SK-N-SH treated with all-trans-retinoic acid at 6 μM for 48 hours (cell line): Measurements from ENCODE around the gene NRG4.

Experiments
- ATAC-seq: fragments of 200-7000 bp; cut with Tn5 transposase; 3 replicates; pipeline ENCODE4 v1.9.1; 2020; ENCODE audit warnings: mild to moderate bottlenecking, moderate library complexity
- ARNTL ChIP-seq: fragments of 450-650 bp; formaldehyde crosslinking; IDR thresholded peaks from 2 replicates; pipeline ENCODE4 v1.5.0; 2020; ENCODE audit warnings: low read depth, mild to moderate bottlenecking, moderate library complexity, borderline replicate concordance
- BACH2 ChIP-seq: fragments of 250-450 bp; sonication (Bioruptor Pico); IDR thresholded peaks from 2 replicates; pipeline ENCODE4 v1.9.0; 2021; ENCODE audit warnings: mild to moderate bottlenecking, borderline replicate concordance
- CSDC2 ChIP-seq: fragments of 250-450 bp; sonication (Bioruptor Pico); IDR thresholded peaks from 2 replicates; pipeline ENCODE4 v1.5.0; 2020; ENCODE audit warnings: mild to moderate bottlenecking, moderate library complexity
- ESRRG ChIP-seq: fragments of 250-450 bp; sonication (Bioruptor Pico); IDR thresholded peaks from 2 replicates; pipeline ENCODE4 v1.6.1; 2021; ENCODE audit warnings: mild to moderate bottlenecking
- ISL1 ChIP-seq: fragments of 250-450 bp; sonication (Bioruptor Pico); IDR thresholded peaks from 2 replicates; pipeline ENCODE4 v2.1.2; 2022; ENCODE audit warnings: mild to moderate bottlenecking, moderate library complexity
- OSR1 ChIP-seq: fragments of 250-450 bp; sonication (Bioruptor Pico); IDR thresholded peaks from 2 replicates; pipeline ENCODE4 v1.8.0; 2022; ENCODE audit warnings: moderate library complexity, mild to moderate bottlenecking, inconsistent platforms
- PPARA ChIP-seq: fragments of 250-450 bp; sonication (Bioruptor Pico); IDR thresholded peaks from 2 replicates; pipeline ENCODE4 v1.5.0; 2020; ENCODE audit warnings: mild to moderate bottlenecking, borderline replicate concordance
- RARB ChIP-seq: fragments of 250-450 bp; sonication (Bioruptor Pico); IDR thresholded peaks from 2 replicates; pipeline ENCODE4 v1.8.0; 2021; ENCODE audit warnings: mild to moderate bottlenecking, moderate library complexity
- SNAI2 ChIP-seq: fragments of 250-450 bp; sonication (Bioruptor Pico); IDR thresholded peaks from 2 replicates; pipeline ENCODE4 v1.5.0; 2020; ENCODE audit warnings: mild to moderate bottlenecking, moderate library complexity
- TCF4 ChIP-seq: fragments of 250-450 bp; sonication (Bioruptor Pico); IDR thresholded peaks from 2 replicates; pipeline ENCODE4 v1.8.0; 2021; ENCODE audit warnings: mild to moderate bottlenecking, moderate library complexity, borderline replicate concordance
- TOX ChIP-seq: fragments of 250-450 bp; sonication (Bioruptor Pico); IDR thresholded peaks from 2 replicates; pipeline ENCODE4 v1.8.0; 2021; ENCODE audit warnings: mild to moderate bottlenecking, moderate library complexity, borderline replicate concordance
- ZC3H10 ChIP-seq: fragments of 250-450 bp; sonication (Bioruptor Pico); IDR thresholded peaks from 2 replicates; pipeline ENCODE4 v1.5.1; 2021; ENCODE audit warnings: mild to moderate bottlenecking, moderate library complexity
- ZFP3 ChIP-seq: fragments of 250-450 bp; sonication (Bioruptor Pico); IDR thresholded peaks from 2 replicates; pipeline ENCODE4 v1.5.0; 2020; ENCODE audit warnings: mild to moderate bottlenecking, moderate library complexity
- ZFP30 ChIP-seq: fragments of 450-650 bp; formaldehyde crosslinking; IDR thresholded peaks from 2 replicates; pipeline ENCODE4 v1.5.0; 2022; ENCODE audit warnings: mild to moderate bottlenecking, moderate library complexity
- ZNF565 ChIP-seq: fragments of 450-650 bp; formaldehyde crosslinking; conservative IDR thresholded peaks from 2 replicates; pipeline ENCODE4 v1.5.0; 2020; ENCODE audit warnings: low read depth, mild to moderate bottlenecking, moderate library complexity
- ZNF8 ChIP-seq: fragments of 450-650 bp; formaldehyde crosslinking; IDR thresholded peaks from 2 replicates; pipeline ENCODE4 v1.5.0; 2020; ENCODE audit warnings: mild to moderate bottlenecking, moderate library complexity
- TF ChIP-seq, protein P1 (sequence below): fragments of 250-450 bp; sonication (Bioruptor Pico); IDR thresholded peaks from 2 replicates; pipeline ENCODE4 v1.8.0; 2020; ENCODE audit warnings: mild to moderate bottlenecking, moderate library complexity, borderline replicate concordance
- TF ChIP-seq, protein P2 (sequence below): fragments of 250-450 bp; sonication (Bioruptor Pico); IDR thresholded peaks from 2 replicates; pipeline ENCODE4 v1.8.0; 2021; ENCODE audit warnings: low read depth, mild to moderate bottlenecking, moderate library complexity, borderline replicate concordance
- TF ChIP-seq, protein P3 (sequence below): fragments of 250-450 bp; sonication (Bioruptor Pico); IDR thresholded peaks from 2 replicates; pipeline ENCODE4 v1.5.1; 2020; ENCODE audit warnings: low read depth, mild to moderate bottlenecking, moderate library complexity
- TF ChIP-seq, protein P4 (sequence below): fragments of 250-450 bp; sonication (Bioruptor Pico); IDR thresholded peaks from 2 replicates; pipeline ENCODE4 v1.5.1; 2021; ENCODE audit warnings: mild to moderate bottlenecking, moderate library complexity

NRG4 gene

DNA sequence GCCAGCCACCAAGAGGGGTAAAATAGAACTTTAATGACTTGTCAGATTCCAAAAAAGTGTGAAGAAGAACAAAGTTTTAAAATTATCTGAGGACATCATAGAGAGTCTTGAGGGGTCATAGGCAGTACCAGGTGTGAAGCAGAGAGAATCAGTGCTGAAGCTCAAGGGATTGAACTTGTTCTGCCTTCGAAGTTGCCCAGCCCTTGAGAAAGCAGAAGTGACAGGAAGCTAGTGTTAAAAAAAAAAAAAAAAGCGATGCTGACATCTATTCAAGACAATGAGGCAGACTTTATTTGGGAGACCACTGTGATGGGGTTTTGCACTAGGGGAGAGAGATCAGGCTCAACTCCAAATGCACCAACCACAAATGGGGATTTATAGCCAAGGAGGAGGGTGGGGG lies 86.8 kb downstream of the NRG4 start (continued):
- TF ChIP-seq, protein P1, sequence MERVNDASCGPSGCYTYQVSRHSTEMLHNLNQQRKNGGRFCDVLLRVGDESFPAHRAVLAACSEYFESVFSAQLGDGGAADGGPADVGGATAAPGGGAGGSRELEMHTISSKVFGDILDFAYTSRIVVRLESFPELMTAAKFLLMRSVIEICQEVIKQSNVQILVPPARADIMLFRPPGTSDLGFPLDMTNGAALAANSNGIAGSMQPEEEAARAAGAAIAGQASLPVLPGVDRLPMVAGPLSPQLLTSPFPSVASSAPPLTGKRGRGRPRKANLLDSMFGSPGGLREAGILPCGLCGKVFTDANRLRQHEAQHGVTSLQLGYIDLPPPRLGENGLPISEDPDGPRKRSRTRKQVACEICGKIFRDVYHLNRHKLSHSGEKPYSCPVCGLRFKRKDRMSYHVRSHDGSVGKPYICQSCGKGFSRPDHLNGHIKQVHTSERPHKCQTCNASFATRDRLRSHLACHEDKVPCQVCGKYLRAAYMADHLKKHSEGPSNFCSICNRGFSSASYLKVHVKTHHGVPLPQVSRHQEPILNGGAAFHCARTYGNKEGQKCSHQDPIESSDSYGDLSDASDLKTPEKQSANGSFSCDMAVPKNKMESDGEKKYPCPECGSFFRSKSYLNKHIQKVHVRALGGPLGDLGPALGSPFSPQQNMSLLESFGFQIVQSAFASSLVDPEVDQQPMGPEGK (CRISPR knock-in tag): no peak
- no peak for TF ChIP-seq BACH2
- TF ChIP-seq PPARA (CRISPR knock-in tag): no peak

DNA sequence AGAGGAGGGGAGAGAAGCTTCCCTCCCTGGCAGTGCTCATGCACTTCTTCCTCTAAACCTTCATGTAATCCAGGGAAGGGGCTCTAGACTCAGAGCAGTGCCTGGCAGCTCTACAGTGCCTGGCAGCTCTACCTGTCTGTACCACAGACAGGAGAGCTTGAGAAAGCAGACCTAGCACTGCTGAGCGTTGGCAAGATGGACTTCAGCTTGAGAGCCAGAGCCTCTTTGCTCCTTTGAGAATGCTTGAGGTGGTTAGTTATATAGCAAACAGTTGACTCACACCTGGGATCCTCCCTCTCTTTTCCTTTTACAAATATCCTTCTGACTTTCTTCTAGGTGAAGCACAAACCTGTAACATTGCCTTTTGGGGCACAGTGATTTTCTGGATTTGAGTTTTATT lies 87.6 kb downstream of the NRG4 start:
- ATAC-seq: no peak
- TF ChIP-seq ARNTL: no peak
- TF ChIP-seq, protein P2, sequence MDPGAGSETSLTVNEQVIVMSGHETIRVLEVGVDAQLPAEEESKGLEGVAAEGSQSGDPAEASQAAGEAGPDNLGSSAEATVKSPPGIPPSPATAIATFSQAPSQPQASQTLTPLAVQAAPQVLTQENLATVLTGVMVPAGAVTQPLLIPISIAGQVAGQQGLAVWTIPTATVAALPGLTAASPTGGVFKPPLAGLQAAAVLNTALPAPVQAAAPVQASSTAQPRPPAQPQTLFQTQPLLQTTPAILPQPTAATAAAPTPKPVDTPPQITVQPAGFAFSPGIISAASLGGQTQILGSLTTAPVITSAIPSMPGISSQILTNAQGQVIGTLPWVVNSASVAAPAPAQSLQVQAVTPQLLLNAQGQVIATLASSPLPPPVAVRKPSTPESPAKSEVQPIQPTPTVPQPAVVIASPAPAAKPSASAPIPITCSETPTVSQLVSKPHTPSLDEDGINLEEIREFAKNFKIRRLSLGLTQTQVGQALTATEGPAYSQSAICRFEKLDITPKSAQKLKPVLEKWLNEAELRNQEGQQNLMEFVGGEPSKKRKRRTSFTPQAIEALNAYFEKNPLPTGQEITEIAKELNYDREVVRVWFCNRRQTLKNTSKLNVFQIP (CRISPR knock-in tag): no peak
- TF ChIP-seq, protein P1 (CRISPR knock-in tag): no peak
- TF ChIP-seq ESRRG (CRISPR knock-in tag): no peak
- TF ChIP-seq ZFP30 (CRISPR knock-in tag): no peak
- TF ChIP-seq PPARA (CRISPR knock-in tag): no peak
- no peak for TF ChIP-seq ZC3H10 (CRISPR knock-in tag)
- TF ChIP-seq ISL1 (CRISPR knock-in tag): no peak
- TF ChIP-seq ZNF565: no peak
- TF ChIP-seq TOX (CRISPR knock-in tag): no peak
- no peak for TF ChIP-seq CSDC2 (CRISPR knock-in tag)
- TF ChIP-seq, protein P3, sequence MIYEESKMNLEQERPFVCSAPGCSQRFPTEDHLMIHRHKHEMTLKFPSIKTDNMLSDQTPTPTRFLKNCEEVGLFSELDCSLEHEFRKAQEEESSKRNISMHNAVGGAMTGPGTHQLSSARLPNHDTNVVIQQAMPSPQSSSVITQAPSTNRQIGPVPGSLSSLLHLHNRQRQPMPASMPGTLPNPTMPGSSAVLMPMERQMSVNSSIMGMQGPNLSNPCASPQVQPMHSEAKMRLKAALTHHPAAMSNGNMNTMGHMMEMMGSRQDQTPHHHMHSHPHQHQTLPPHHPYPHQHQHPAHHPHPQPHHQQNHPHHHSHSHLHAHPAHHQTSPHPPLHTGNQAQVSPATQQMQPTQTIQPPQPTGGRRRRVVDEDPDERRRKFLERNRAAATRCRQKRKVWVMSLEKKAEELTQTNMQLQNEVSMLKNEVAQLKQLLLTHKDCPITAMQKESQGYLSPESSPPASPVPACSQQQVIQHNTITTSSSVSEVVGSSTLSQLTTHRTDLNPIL (CRISPR knock-in tag): no peak
- TF ChIP-seq SNAI2: no peak
- TF ChIP-seq TCF4 (CRISPR knock-in tag): no peak
- TF ChIP-seq ZFP3 (CRISPR knock-in tag): no peak
- no peak for TF ChIP-seq RARB (CRISPR knock-in tag)
- TF ChIP-seq, protein P4, sequence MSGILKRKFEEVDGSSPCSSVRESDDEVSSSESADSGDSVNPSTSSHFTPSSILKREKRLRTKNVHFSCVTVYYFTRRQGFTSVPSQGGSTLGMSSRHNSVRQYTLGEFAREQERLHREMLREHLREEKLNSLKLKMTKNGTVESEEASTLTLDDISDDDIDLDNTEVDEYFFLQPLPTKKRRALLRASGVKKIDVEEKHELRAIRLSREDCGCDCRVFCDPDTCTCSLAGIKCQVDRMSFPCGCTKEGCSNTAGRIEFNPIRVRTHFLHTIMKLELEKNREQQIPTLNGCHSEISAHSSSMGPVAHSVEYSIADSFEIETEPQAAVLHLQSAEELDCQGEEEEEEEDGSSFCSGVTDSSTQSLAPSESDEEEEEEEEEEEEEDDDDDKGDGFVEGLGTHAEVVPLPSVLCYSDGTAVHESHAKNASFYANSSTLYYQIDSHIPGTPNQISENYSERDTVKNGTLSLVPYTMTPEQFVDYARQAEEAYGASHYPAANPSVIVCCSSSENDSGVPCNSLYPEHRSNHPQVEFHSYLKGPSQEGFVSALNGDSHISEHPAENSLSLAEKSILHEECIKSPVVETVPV (CRISPR knock-in tag): no peak
- no peak for TF ChIP-seq ZNF8 (CRISPR knock-in tag)
- TF ChIP-seq OSR1 (CRISPR knock-in tag): no peak

DNA sequence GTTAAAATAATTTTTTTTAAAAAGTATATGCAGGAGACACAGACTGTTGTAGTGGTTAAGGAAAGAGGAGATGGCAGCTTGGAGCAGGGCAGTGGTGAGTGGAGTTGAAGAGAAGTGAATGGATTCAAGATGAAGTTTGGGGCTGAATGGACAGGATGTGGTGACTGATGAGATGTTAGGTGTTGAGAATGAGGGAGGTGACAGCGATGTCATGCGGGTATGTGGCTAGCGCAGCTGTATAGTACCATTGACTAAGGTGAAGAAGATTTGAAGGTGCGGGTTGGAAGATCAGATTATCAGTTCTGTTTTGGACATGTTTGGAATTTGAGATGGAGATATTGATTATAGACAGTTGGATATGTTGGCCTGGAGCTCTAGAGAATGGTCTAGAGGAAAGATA lies 88.5 kb downstream of the NRG4 start:
- ATAC-seq: no peak
- no peak for TF ChIP-seq RARB (CRISPR knock-in tag)
- TF ChIP-seq, protein P4 (CRISPR knock-in tag): no peak
- TF ChIP-seq, protein P1 (CRISPR knock-in tag): no peak
- TF ChIP-seq, protein P3 (CRISPR knock-in tag): no peak
- no peak for TF ChIP-seq CSDC2 (CRISPR knock-in tag)
- TF ChIP-seq, protein P2 (CRISPR knock-in tag): no peak
- no peak for TF ChIP-seq ZFP3 (CRISPR knock-in tag)
- TF ChIP-seq ZNF565: no peak
- no peak for TF ChIP-seq OSR1 (CRISPR knock-in tag)
